ENCODE measurements around the gene ZBTB20. TPM values are rescaled to one million over a fixed set of nuclear protein-coding genes. Genes with fewer than 3 reads are reported as not detected.

ZBTB20 gene
- total RNA-seq, 1 donor from 2014 or later = 8.8 TPM

GRCh38 chr3:114494498-114494897 lies 652.6 kb downstream of the ZBTB20 start:
- no peak for DNase-seq (ENCODE audit: low read depth, low spot score)

- DNase-seq (ENCODE audit: low read depth, low spot score) = no peak
These were observed 656.3 kb downstream of the ZBTB20 start for GRCh38 chr3:114490829-114491228.

- no peak for DNase-seq (ENCODE audit: low read depth, low spot score)
These were observed 659.6 kb downstream of the ZBTB20 start for GRCh38 chr3:114487502-114487901.

GRCh38 chr3:114484919-114485318 lies 662.2 kb downstream of the ZBTB20 start:
- no peak for DNase-seq (ENCODE audit: low read depth, low spot score)

- DNase-seq (ENCODE audit: low read depth, low spot score) = no peak
These were observed 666.0 kb downstream of the ZBTB20 start for GRCh38 chr3:114481113-114481512.

GRCh38 chr3:114480442-114480841 lies 666.6 kb downstream of the ZBTB20 start:
- DNase-seq (ENCODE audit: low read depth, low spot score) = no peak

- no peak for DNase-seq (ENCODE audit: low read depth, low spot score)
These were observed 668.3 kb downstream of the ZBTB20 start for GRCh38 chr3:114478801-114479200.

- DNase-seq (ENCODE audit: low read depth, low spot score) = no peak
These were observed 670.6 kb downstream of the ZBTB20 start for GRCh38 chr3:114476511-114476910.

GRCh38 chr3:114471478-114471877 lies 675.6 kb downstream of the ZBTB20 start:
- no peak for DNase-seq (ENCODE audit: low read depth, low spot score)

- no peak for DNase-seq (ENCODE audit: low read depth, low spot score)
These were observed 678.0 kb downstream of the ZBTB20 start for GRCh38 chr3:114469070-114469469.

GRCh38 chr3:114466816-114467215 lies 680.3 kb downstream of the ZBTB20 start:
- no peak for DNase-seq (ENCODE audit: low read depth, low spot score)

GRCh38 chr3:114466251-114466650 lies 680.8 kb downstream of the ZBTB20 start:
- no peak for DNase-seq (ENCODE audit: low read depth, low spot score)

GRCh38 chr3:114464548-114464947 lies 682.5 kb downstream of the ZBTB20 start:
- DNase-seq (ENCODE audit: low read depth, low spot score) = no peak

- DNase-seq (ENCODE audit: low read depth, low spot score) = no peak
These were observed 684.3 kb downstream of the ZBTB20 start for GRCh38 chr3:114462750-114463149.

GRCh38 chr3:114460459-114460858 lies 686.6 kb downstream of the ZBTB20 start:
- DNase-seq (ENCODE audit: low read depth, low spot score) = no peak

- DNase-seq (ENCODE audit: low read depth, low spot score) = no peak
These were observed 690.3 kb downstream of the ZBTB20 start for GRCh38 chr3:114456742-114457141.

- DNase-seq (ENCODE audit: low read depth, low spot score) = no peak
These were observed 691.7 kb downstream of the ZBTB20 start for GRCh38 chr3:114455432-114455831.

GRCh38 chr3:114454551-114455251 lies 692.4 kb downstream of the ZBTB20 start:
- no peak for DNase-seq (ENCODE audit: low read depth, low spot score)

GRCh38 chr3:114453361-114453780 lies 693.7 kb downstream of the ZBTB20 start:
- DNase-seq (ENCODE audit: low read depth, low spot score) = no peak

- DNase-seq (ENCODE audit: low read depth, low spot score) = no peak
These were observed 694.2 kb downstream of the ZBTB20 start for GRCh38 chr3:114452937-114453336.

- no peak for DNase-seq (ENCODE audit: low read depth, low spot score)
These were observed 694.8 kb downstream of the ZBTB20 start for GRCh38 chr3:114452256-114452655.

- DNase-seq (ENCODE audit: low read depth, low spot score) = no peak
These were observed 695.5 kb downstream of the ZBTB20 start for GRCh38 chr3:114451561-114452018.

- DNase-seq (ENCODE audit: low read depth, low spot score) = no peak
These were observed 696.0 kb downstream of the ZBTB20 start for GRCh38 chr3:114451051-114451451.
